Rectal smooth muscle tissue (tissue), 1 donor: ENCODE data around the gene LELP1.

Source experiments
- H3K27ac ChIP-seq: one replicate; pipeline ENCODE4 v1.7.0; 2013; ENCODE audit warnings: low read depth, low read length, inconsistent platforms
- H3K27me3 ChIP-seq: one replicate; pipeline ENCODE4 v1.7.0; 2013; ENCODE audit warnings: low read length; ENCODE audit not compliant: control insufficient read depth, insufficient read depth
- H3K36me3 ChIP-seq: one replicate; pipeline ENCODE4 v1.7.0; 2013; ENCODE audit warnings: low read length; ENCODE audit not compliant: control insufficient read depth, insufficient read depth
- H3K4me1 ChIP-seq: one replicate; pipeline ENCODE4 v1.7.0; 2013; ENCODE audit warnings: low read length; ENCODE audit not compliant: control insufficient read depth, insufficient read depth
- H3K4me3 ChIP-seq: one replicate; pipeline ENCODE4 v1.7.0; 2013; ENCODE audit warnings: low read length
- H3K9ac ChIP-seq: one replicate; pipeline ENCODE4 v1.7.0; 2013; ENCODE audit warnings: low read length

Gene LELP1

DNA sequence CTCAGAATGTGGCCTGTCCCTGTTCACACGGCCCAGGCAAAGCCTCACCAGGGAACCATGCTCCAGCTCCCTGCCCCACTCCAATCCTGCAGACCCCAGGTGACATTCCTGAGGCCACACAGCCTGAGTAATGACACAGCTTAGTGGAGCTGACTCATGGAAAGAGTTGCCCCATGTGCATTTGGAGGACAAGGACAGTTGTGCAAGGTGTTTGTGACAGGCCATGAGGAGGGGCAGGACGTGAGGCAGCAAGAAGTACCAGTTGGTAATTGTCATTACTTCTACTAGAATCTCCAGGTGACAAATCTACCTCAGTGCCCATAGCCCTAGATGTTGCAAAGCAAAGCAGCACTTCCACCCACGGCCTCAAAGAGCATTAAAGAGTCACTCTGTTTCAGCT, 29.3 kb downstream of the LELP1 start:
- Histone ChIP-seq H3K36me3 (no peaks in the 10 kb centered on the region), H3K27ac (no peak overlapping the region), H3K4me1 (no peaks in the 10 kb centered on the region), H3K4me3 (no peak overlapping the region), H3K27me3 (no peaks in the 10 kb centered on the region), H3K9ac (no peak overlapping the region)

DNA sequence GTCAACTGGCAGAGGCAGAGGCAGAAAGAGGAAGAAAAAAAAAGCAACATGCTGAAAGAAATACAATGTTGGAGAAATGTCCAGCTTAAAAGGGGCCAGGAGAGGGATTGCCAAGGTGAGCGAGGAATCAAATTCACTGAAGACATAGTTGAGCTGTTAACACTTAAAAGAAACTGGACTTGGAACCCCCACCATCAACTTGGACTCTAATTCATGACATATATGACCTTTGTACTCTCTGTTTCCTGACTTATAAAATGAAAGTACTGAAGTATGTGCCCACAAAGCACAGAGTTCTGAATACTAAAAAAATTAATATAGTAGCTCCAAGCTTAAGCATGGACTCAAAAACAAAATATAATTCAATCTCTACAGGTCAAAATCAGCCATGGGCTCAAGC, 30.2 kb downstream of the LELP1 start:
- Histone ChIP-seq H3K9ac (no peak overlapping the region), H3K4me1 (no peaks in the 10 kb centered on the region), H3K4me3 (no peak overlapping the region), H3K27me3 (no peaks in the 10 kb centered on the region), H3K27ac (no peak overlapping the region), H3K36me3 (no peaks in the 10 kb centered on the region)

DNA sequence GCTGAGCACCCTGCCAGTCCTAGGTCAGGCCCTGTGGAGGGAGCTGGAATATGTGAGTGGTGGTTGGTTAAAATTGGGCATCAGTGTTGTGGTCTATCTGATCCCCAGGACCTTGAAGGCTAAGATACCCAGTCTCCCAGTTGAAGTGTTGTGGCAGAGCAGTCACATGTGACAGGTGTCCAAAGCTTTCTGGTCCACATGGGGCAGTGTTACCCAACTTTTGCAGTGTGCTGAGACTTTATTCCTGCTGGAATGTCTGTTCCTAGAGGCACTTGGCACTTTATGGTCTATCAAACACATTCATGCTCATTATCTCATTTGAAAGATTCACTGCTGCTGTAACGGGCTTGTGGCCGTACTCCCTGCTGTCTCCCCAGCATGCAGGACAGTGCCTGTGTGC, 35.3 kb downstream of the LELP1 start:
- no peak overlapping the region for H3K9ac ChIP-seq
- H3K4me1 ChIP-seq = no peaks in the 10 kb centered on the region
- H3K36me3 ChIP-seq = no peaks in the 10 kb centered on the region
- no peak overlapping the region for H3K27ac ChIP-seq
- no peak overlapping the region for H3K4me3 ChIP-seq
- no peaks in the 10 kb centered on the region for H3K27me3 ChIP-seq

DNA sequence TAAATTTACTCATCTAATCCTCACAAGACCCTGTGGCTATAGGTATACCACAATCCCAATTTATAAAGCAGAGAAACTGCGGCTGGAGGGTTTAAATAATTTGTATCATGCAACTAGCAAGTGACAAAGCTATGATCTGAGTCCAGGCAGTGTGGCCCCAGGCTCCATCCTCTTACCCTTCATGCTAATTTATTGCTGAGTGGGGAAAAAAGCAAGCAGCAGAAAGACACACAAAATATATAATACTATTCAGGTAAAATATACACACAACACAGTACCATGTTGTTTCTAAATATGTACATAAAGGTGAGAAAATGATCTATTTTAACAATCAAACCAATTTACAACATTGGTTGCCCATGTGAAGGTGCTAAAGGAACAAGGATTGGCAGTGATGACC, 38.9 kb downstream of the LELP1 start:
- H3K4me3 ChIP-seq = no peak overlapping the region
- no peaks in the 10 kb centered on the region for H3K36me3 ChIP-seq
- no peaks in the 10 kb centered on the region for H3K4me1 ChIP-seq
- H3K27me3 ChIP-seq = no peaks in the 10 kb centered on the region
- H3K27ac ChIP-seq = no peak overlapping the region
- H3K9ac ChIP-seq = no peak overlapping the region

DNA sequence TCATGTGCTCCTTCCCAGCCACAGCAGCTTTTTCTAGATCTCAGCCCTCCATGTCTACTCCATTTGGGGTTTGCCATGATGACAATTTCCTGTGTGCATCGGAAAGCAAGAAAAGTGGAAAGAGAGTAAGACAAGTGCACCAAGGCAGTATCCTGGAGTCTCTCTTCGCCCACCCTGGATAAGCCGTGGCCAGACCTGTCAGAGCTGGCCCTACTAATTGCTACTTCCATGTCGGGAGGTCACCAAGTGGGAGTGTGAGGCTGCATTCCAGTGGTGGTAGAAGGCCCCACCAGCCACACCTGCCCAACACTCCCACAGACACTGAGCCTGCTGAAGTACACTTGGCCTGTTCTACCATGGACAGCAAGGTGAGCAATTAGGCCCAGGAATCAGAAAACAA, 42.2 kb downstream of the LELP1 start:
- Histone ChIP-seq H3K9ac (no peak overlapping the region), H3K4me3 (no peak overlapping the region), H3K27me3 (no peaks in the 10 kb centered on the region), H3K36me3 (no peaks in the 10 kb centered on the region), H3K4me1 (no peaks in the 10 kb centered on the region), H3K27ac (no peak overlapping the region)

DNA sequence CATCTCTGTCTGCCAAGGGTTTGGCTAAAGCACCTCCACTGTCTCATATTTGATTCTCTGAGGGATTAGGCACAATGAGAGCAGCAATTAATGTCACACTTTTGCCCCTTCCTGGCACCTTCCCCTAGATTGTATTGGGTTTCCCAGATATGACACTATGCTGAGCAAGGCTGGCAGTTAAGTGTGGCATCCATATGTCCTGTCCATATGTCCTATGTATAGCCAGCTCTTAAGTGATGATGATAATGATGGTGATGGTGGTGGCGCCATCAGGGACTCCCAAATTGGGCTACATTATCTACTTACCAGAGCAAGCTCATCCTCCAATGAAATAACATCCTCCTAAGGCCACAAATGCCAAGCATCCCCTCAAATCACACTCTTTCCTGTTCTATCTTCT, 42.8 kb downstream of the LELP1 start:
- no peak overlapping the region for H3K27ac ChIP-seq
- no peaks in the 10 kb centered on the region for H3K27me3 ChIP-seq
- H3K9ac ChIP-seq = no peak overlapping the region
- no peak overlapping the region for H3K4me3 ChIP-seq
- no peaks in the 10 kb centered on the region for H3K4me1 ChIP-seq
- no peaks in the 10 kb centered on the region for H3K36me3 ChIP-seq

DNA sequence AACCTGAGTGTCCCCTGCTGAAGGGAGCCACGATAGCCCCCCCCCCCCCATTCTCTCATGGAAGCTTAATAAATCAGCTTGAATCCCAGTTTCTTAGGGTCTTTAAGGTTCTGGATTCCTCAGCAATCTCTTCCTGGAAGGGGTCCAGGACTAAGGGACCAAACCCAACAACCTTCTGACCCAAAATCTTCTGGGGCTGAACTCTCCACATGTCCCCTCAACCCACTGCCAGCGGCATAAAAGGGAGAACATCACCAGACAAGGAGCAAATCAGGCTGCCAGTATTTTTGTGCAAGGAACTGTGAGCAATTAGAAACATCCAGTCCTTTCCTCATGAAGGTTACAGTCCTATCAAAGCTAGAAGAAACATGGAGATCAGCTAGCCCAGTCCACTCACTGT, 43.6 kb downstream of the LELP1 start:
- no peaks in the 10 kb centered on the region for H3K36me3 ChIP-seq

DNA sequence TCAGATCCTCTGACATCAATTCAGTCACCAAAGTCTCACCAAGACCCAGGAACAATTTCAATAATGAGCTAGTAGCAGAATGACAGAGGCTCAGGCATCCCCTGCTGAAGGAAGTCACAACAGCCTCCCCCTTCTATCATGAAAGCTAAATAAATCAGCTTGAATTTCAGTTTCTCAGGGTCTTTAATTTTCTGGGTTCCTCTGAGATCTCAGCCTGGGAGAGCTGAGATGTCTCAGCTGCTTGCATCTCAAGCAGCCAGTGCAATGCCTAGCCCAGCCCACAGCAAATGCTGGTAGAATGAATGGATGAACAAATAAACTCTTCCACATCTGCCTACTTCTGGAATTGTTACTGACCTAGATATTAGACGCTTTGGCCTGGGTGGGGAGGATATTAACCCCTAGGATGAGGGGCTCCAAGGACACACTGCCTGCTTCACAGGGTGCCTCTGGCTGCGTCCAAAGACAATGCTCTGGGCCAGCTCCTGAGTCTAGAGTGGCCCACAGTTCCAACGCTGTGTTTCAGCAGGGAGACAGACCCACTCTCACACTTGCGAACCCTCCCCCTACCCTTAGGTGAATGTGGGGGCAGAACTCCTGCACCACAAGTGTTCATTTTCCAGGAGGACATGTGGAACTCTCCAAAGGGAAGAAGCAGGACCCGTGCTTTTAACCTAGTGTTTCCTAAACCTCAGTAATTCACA, 45.1 kb downstream of the LELP1 start:
- H3K27ac ChIP-seq = no peak overlapping the region

More for the DNA sequence above, 43.6 kb downstream of the LELP1 start:
- H3K27me3 ChIP-seq = no peaks in the 10 kb centered on the region
- H3K27ac ChIP-seq = no peak overlapping the region
- no peak overlapping the region for H3K4me3 ChIP-seq
- no peaks in the 10 kb centered on the region for H3K4me1 ChIP-seq
- no peak overlapping the region for H3K9ac ChIP-seq

DNA sequence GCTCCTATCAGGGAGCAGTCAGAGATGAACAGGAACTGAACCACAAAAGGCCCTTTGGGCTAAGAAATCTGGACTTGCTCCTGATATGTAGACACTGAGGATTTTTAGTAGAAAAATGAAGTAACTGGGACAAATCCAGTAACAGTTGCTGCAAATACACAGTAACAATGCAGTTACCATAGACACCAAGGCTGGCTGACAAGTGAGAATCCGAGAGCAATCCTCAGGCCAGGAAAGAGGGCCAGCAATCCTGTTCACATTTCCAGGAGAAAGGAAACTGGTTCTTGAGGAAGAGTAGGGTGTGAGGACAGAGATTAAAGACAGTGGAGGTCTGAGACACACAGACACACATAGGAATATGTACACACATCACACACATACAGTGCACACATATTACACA, 46.9 kb downstream of the LELP1 start:
- H3K36me3 ChIP-seq = no peaks in the 10 kb centered on the region
- H3K27ac ChIP-seq = no peak overlapping the region
- no peaks in the 10 kb centered on the region for H3K27me3 ChIP-seq
- H3K9ac ChIP-seq = no peak overlapping the region
- no peaks in the 10 kb centered on the region for H3K4me1 ChIP-seq
- no peak overlapping the region for H3K4me3 ChIP-seq

More for the DNA sequence above, 45.1 kb downstream of the LELP1 start:
- Histone ChIP-seq H3K4me3 (no peak overlapping the region), H3K4me1 (no peaks in the 10 kb centered on the region), H3K27me3 (no peaks in the 10 kb centered on the region), H3K9ac (no peak overlapping the region), H3K36me3 (no peaks in the 10 kb centered on the region)

DNA sequence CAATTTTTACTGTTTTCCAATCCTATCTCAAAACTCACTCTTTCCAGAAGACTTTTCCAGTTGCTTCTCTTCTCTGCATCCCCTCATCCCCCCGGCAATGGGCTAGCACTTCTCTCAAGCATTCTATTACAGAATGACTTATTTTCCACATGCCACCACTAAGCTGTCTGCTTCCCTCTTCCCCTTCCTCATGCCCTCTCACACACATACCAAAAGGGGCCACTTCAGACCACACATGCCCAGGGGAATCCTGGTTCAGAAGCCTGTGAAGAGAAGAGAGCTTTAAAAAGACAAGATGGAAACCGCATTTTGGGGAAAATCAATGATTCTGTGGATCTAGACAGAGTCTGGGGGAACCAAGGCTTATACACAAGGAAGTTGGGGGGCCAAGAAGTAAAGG, 47.9 kb downstream of the LELP1 start:
- no peaks in the 10 kb centered on the region for H3K36me3 ChIP-seq
- no peak overlapping the region for H3K27ac ChIP-seq
- no peak overlapping the region for H3K9ac ChIP-seq
- H3K27me3 ChIP-seq = no peaks in the 10 kb centered on the region
- H3K4me1 ChIP-seq = no peaks in the 10 kb centered on the region
- no peak overlapping the region for H3K4me3 ChIP-seq

DNA sequence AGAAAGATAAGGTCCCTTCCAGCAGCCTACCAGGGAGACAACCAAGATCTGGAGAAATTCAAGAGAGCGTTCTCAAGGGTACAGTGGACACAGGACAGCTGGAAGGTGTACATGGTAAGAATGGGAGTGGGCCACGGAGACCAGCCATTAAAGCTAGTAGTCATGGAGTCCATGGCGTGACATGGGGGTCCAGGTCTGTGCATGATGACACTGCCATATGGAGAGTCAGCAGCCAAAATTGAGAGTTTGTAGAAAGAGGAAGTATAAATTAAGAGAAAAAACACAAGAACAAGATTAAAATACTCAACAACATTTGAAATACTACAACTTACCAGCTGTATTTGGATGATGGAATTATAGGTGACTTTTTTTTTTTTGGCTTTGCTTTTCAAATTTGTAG, 48.3 kb downstream of the LELP1 start:
- Histone ChIP-seq H3K36me3 (no peaks in the 10 kb centered on the region), H3K4me3 (no peak overlapping the region), H3K4me1 (no peaks in the 10 kb centered on the region), H3K27ac (no peak overlapping the region), H3K9ac (no peak overlapping the region), H3K27me3 (no peaks in the 10 kb centered on the region)

DNA sequence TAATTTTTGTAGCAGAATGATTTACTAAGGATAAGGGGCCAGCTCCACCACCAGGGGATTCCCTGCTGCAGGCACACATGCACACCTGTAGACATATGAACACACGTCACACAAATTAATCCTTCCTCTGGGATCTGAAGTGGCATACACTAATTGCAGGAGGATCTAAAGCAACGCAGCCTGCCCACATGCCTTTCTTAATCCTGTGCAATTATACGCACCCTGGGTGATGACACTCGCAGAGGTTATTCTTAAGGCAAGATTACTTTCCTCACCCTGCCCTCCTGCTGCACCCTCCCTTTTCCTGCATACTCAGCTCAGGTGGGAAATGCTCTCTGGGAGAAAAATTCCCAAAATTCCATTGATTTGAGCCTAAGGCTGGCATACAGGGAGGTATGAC, 48.8 kb downstream of the LELP1 start:
- Histone ChIP-seq H3K27me3 (no peaks in the 10 kb centered on the region), H3K27ac (no peak overlapping the region), H3K4me3 (no peak overlapping the region), H3K36me3 (no peaks in the 10 kb centered on the region), H3K9ac (no peak overlapping the region), H3K4me1 (no peaks in the 10 kb centered on the region)

DNA sequence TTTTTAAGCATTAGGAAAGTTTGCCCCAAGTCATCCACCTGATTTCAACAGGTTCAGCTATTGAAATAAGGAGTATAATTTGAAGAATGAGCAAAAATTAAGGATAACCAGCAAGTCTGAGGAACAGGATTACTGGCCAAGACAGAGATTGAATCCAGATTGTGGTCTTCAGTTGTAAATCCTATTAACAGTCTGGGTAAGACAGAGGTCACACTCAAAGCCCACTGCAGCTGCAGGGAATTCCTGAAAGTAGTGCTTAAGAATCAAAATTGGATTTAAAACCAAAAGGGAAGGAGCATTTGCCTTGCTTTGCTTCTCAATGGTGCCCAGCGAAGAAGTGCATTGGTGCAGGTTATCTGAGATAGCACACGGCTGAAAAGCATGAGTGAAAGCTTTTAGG, 49.8 kb downstream of the LELP1 start:
- no peak overlapping the region for H3K4me3 ChIP-seq
- H3K9ac ChIP-seq = no peak overlapping the region
- no peaks in the 10 kb centered on the region for H3K27me3 ChIP-seq
- H3K4me1 ChIP-seq = no peaks in the 10 kb centered on the region
- no peak overlapping the region for H3K27ac ChIP-seq
- no peaks in the 10 kb centered on the region for H3K36me3 ChIP-seq
